Activated gamma-delta T cell treated with anti-CD3 and anti-CD28 coated beads, Interleukin-2, amount 50 U/mL, for 16 hours (primary cell): ENCODE data around the gene RCAN3.
"Not testable (repeated sequence)": the region's sequence is repeated elsewhere in the genome, so short reads cannot be mapped to it uniquely, and the experiment has no call there.

Source experiments
- DNase-seq: peaks from one replicate; pipeline ENCODE4 v3.0.0-alpha.2; 2020; ENCODE audit warnings: low read depth

The RCAN3 gene

GRCh38 chr1:24486331-24487065, 16.1 kb upstream of the RCAN3 start:
- no peak for DNase-seq

GRCh38 chr1:24487455-24487854, 15.2 kb upstream of the RCAN3 start:
- DNase-seq, result no peak

GRCh38 chr1:24488159-24488558, 14.5 kb upstream of the RCAN3 start:
- DNase-seq, result not testable (repeated sequence)

- no peak for DNase-seq
Measured at GRCh38 chr1:24489674-24490073, 13.0 kb upstream of the RCAN3 start.

- DNase-seq, result no peak
Measured at GRCh38 chr1:24490101-24490781, 12.4 kb upstream of the RCAN3 start.

GRCh38 chr1:24491577-24492360, 10.9 kb upstream of the RCAN3 start:
- no peak for DNase-seq

- not testable (repeated sequence) for DNase-seq
Measured at GRCh38 chr1:24492935-24493334, 9.7 kb upstream of the RCAN3 start.

- no peak for DNase-seq
Measured at GRCh38 chr1:24493785-24494184, 8.9 kb upstream of the RCAN3 start.

- DNase-seq, result no peak
Measured at GRCh38 chr1:24498589-24498988, 4.0 kb upstream of the RCAN3 start.

GRCh38 chr1:24500448-24501048, 2.1 kb upstream of the RCAN3 start:
- no peak for DNase-seq

- DNase-seq, result no peak
Measured at GRCh38 chr1:24501371-24502064, 1.1 kb upstream of the RCAN3 start.

GRCh38 chr1:24502065-24502708, 449 bp upstream of the RCAN3 start:
- DNase-seq, result peak; percentile 55

- no peak for DNase-seq
Measured at GRCh38 chr1:24503059-24503751, 569 bp downstream of the RCAN3 start.

- DNase-seq, result no peak
Measured at GRCh38 chr1:24503870-24504523, 1.4 kb downstream of the RCAN3 start.

- DNase-seq, result no peak
Measured at GRCh38 chr1:24504560-24504959, 1.9 kb downstream of the RCAN3 start.

GRCh38 chr1:24505816-24506215, 3.2 kb downstream of the RCAN3 start:
- DNase-seq, result no peak

- no peak for DNase-seq
Measured at GRCh38 chr1:24506691-24507381, 4.2 kb downstream of the RCAN3 start.

- DNase-seq, result no peak
Measured at GRCh38 chr1:24507405-24507804, 4.8 kb downstream of the RCAN3 start.

GRCh38 chr1:24508911-24509310, 6.3 kb downstream of the RCAN3 start:
- no peak for DNase-seq

GRCh38 chr1:24513706-24514105, 11.1 kb downstream of the RCAN3 start:
- no peak for DNase-seq
